SK-N-SH (cell line): Measurements from ENCODE around the gene ZNF214.

Experiments
- POLR2AphosphoS5 ChIP-seq: IDR thresholded peaks from 2 replicates; pipeline ENCODE4 v1.6.1; 2012; ENCODE audit warnings: low read depth, low read length
- TF ChIP-seq, protein P1 (sequence below): fragments of 200-600 bp; sonication (generic); IDR thresholded peaks from 2 replicates; pipeline ENCODE4 v1.6.1; 2017; ENCODE audit warnings: antibody characterized with exemption, mild to moderate bottlenecking, moderate library complexity

DNA sequence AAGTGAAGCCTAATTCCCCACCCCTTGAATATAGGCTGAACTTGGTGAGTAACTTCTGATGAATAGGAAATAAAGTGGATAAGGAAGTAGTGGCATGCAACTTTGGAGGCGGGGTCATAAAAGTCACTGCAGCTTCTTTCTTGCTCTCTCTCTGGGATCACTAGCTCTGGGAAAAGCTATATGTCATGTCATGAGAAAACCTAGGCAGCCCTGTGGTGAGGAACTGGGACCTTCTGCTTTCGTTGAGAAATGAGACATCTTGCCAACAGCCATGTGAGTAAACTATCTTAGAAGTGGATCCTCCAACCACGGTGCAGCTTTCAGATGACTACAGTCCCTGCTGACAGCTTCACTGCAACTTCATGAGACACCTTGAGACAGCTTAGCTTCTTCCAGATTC, 15.7 kb downstream of the ZNF214 start:
- TF ChIP-seq, protein P1, sequence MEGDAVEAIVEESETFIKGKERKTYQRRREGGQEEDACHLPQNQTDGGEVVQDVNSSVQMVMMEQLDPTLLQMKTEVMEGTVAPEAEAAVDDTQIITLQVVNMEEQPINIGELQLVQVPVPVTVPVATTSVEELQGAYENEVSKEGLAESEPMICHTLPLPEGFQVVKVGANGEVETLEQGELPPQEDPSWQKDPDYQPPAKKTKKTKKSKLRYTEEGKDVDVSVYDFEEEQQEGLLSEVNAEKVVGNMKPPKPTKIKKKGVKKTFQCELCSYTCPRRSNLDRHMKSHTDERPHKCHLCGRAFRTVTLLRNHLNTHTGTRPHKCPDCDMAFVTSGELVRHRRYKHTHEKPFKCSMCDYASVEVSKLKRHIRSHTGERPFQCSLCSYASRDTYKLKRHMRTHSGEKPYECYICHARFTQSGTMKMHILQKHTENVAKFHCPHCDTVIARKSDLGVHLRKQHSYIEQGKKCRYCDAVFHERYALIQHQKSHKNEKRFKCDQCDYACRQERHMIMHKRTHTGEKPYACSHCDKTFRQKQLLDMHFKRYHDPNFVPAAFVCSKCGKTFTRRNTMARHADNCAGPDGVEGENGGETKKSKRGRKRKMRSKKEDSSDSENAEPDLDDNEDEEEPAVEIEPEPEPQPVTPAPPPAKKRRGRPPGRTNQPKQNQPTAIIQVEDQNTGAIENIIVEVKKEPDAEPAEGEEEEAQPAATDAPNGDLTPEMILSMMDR = no peak
- no peak for TF ChIP-seq POLR2AphosphoS5
